Measurements from ENCODE around the gene CCT6A.

Gene CCT6A

GRCh38 chr7:56046721-56047445 lies 4.7 kb upstream of the CCT6A start:
- TF ChIP-seq GATA3 (IDR thresholded peaks at IDR 0.05; ENCODE audit: low read depth, low read length) (no peak), GATA2 (IDR thresholded peaks at IDR 0.05; ENCODE audit: low read depth, low read length) (no peak)

GRCh38 chr7:56048245-56048644 lies 3.3 kb upstream of the CCT6A start:
- no peak for TF ChIP-seq GATA3 (IDR thresholded peaks at IDR 0.05; ENCODE audit: low read depth, low read length)
- no peak for TF ChIP-seq GATA2 (IDR thresholded peaks at IDR 0.05; ENCODE audit: low read depth, low read length)

GRCh38 chr7:56051053-56051338 lies 569 bp upstream of the CCT6A start:
- TF ChIP-seq GATA3 (IDR thresholded peaks at IDR 0.05; ENCODE audit: low read depth, low read length) (no peak), GATA2 (IDR thresholded peaks at IDR 0.05; ENCODE audit: low read depth, low read length) (no peak)

- no peak for TF ChIP-seq GATA3 (IDR thresholded peaks at IDR 0.05; ENCODE audit: low read depth, low read length)
- TF ChIP-seq GATA2 (IDR thresholded peaks at IDR 0.05; ENCODE audit: low read depth, low read length): no peak
Measured at GRCh38 chr7:56053379-56053778, 1.8 kb downstream of the CCT6A start.

- TF ChIP-seq GATA3 (IDR thresholded peaks at IDR 0.05; ENCODE audit: low read depth, low read length) (no peak), GATA2 (IDR thresholded peaks at IDR 0.05; ENCODE audit: low read depth, low read length) (no peak)
Measured at GRCh38 chr7:56053993-56054392, 2.4 kb downstream of the CCT6A start.

- TF ChIP-seq GATA2 (IDR thresholded peaks at IDR 0.05; ENCODE audit: low read depth, low read length) (no peak), GATA3 (IDR thresholded peaks at IDR 0.05; ENCODE audit: low read depth, low read length) (no peak)
Measured at GRCh38 chr7:56062382-56062781, 10.8 kb downstream of the CCT6A start.

- TF ChIP-seq GATA2 (IDR thresholded peaks at IDR 0.05; ENCODE audit: low read depth, low read length) (no peak), GATA3 (IDR thresholded peaks at IDR 0.05; ENCODE audit: low read depth, low read length) (no peak)
Measured at GRCh38 chr7:56063500-56063881, 11.9 kb downstream of the CCT6A start.

GRCh38 chr7:56063882-56064625 lies 12.5 kb downstream of the CCT6A start, which contains the start of gene SUMF2:
SUMF2 (plus strand) TSS chr7:56064286; CDS start chr7:56064312, 26 bp downstream.
- no peak for TF ChIP-seq GATA2 (IDR thresholded peaks at IDR 0.05; ENCODE audit: low read depth, low read length)
- no peak for TF ChIP-seq GATA3 (IDR thresholded peaks at IDR 0.05; ENCODE audit: low read depth, low read length)

- TF ChIP-seq GATA3 (IDR thresholded peaks at IDR 0.05; ENCODE audit: low read depth, low read length): no peak
- TF ChIP-seq GATA2 (IDR thresholded peaks at IDR 0.05; ENCODE audit: low read depth, low read length): no peak
Measured at GRCh38 chr7:56074371-56074791, 22.8 kb downstream of the CCT6A start.

GRCh38 chr7:56077681-56078080 lies 26.1 kb downstream of the CCT6A start:
- no peak for TF ChIP-seq GATA2 (IDR thresholded peaks at IDR 0.05; ENCODE audit: low read depth, low read length)
- no peak for TF ChIP-seq GATA3 (IDR thresholded peaks at IDR 0.05; ENCODE audit: low read depth, low read length)

GRCh38 chr7:56078196-56078595 lies 26.6 kb downstream of the CCT6A start:
- TF ChIP-seq GATA2 (IDR thresholded peaks at IDR 0.05; ENCODE audit: low read depth, low read length) (no peak), GATA3 (IDR thresholded peaks at IDR 0.05; ENCODE audit: low read depth, low read length) (no peak)

- no peak for TF ChIP-seq GATA2 (IDR thresholded peaks at IDR 0.05; ENCODE audit: low read depth, low read length)
- no peak for TF ChIP-seq GATA3 (IDR thresholded peaks at IDR 0.05; ENCODE audit: low read depth, low read length)
Measured at GRCh38 chr7:56079450-56080185, 28.1 kb downstream of the CCT6A start.

- no peak for TF ChIP-seq GATA2 (IDR thresholded peaks at IDR 0.05; ENCODE audit: low read depth, low read length)
Measured at GRCh38 chr7:56081626-56082340, 30.2 kb downstream of the CCT6A start.

- TF ChIP-seq GATA3 (IDR thresholded peaks at IDR 0.05; ENCODE audit: low read depth, low read length): no peak
- TF ChIP-seq GATA2 (IDR thresholded peaks at IDR 0.05; ENCODE audit: low read depth, low read length): 0 out of 2 replicates have a peak, but pooled peaks have one; percentile 18
Measured at GRCh38 chr7:56083150-56083785, 31.7 kb downstream of the CCT6A start.

Measured in SH-SY5Y (cell line).